HG02759 (cell line): ENCODE data around the gene STRN.

Experiments
- ATAC-seq: cut with Tn5 transposase; IDR thresholded peaks from one replicate; pipeline ENCODE4 v1.9.1; 2021; ENCODE audit warnings: mild to moderate bottlenecking, moderate library complexity; ENCODE audit not compliant: unreplicated experiment

Gene STRN

GRCh38 chr2:36798724-36799123 lies 167.6 kb downstream of the STRN start:
- ATAC-seq, result no peak

GRCh38 chr2:36797324-36798070 lies 168.8 kb downstream of the STRN start:
- no peak for ATAC-seq
